Measurements from ENCODE around the gene PTPRG.

PTPRG gene

DNA sequence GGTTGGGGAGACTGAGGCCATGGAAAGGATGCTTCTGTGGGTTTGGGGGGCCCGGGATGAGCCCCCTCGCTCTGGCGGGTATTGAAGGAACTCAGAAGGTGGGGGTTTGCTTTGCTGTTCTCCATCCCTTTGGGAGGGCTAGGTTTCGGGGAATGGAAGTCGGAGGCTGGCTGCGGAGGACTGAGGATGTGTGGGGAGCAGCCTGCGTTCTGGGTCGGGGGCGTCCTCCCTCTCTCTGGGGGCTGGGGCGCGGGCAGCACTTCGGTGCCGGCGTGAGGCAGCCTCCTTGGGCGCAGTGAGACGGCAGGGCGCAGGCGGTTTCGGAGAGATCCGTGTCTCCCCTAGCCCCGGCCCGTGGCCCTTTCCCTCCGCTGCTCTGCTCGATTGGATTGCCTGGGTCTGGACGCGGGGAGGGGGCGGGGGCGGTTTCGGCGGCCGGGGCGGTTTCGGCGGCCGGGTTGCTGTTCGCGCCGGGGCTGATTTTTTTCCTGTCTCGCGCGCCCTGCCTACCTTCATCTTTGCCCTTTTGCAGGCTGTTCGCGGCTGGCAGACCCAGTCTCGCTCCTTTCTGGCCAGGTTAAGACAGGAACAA lies 1.4 kb downstream of the PTPRG start:
- peak; percentile 45 for DNase-seq

DNA sequence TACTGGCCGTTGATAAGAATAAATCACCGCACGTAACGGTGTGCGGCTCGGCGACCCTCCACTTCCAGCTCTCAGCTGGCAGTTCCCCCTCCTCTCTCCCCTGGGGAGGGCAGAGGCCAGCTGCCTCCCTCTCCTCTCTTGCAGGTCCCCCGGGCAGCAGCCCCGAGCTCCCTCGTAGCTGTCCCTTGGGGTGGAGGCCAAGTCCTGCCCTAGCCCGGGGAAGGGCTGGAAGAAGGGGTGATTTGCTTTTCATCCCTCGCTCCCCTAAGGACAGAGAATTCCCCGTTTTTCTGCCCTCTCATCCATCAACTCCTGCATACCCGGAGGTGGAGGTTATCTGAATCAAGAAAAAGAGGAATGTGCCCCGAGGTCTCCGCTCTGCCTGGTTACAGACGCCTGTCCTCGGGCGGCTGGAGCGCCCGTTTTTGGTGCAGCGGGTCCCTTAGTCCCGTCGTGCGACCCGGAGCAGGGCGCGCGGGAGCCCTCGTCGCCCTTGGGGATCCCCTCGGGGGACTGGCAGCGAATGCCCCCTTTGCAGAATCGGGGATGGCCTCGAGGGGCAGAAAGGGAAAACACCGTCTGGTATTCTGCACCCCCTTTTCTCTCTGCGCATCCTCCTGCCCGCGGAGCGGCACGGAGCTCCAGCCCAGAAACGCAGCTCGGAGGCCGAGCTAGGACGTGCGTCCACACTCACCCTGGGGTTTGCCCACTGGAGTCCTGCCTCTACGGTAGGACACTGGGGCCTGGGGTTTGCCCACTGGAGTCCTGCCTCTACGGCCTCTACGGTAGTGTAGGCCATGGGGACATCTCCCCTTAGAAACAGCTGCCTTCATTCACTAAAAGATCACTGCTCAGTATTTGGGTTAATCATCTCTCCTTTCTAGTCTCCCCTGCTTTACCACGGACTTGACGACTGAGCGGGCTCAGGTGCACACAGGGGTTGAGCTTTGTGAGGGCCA lies 2.2 kb downstream of the PTPRG start:
- DNase-seq = no peak

DNA sequence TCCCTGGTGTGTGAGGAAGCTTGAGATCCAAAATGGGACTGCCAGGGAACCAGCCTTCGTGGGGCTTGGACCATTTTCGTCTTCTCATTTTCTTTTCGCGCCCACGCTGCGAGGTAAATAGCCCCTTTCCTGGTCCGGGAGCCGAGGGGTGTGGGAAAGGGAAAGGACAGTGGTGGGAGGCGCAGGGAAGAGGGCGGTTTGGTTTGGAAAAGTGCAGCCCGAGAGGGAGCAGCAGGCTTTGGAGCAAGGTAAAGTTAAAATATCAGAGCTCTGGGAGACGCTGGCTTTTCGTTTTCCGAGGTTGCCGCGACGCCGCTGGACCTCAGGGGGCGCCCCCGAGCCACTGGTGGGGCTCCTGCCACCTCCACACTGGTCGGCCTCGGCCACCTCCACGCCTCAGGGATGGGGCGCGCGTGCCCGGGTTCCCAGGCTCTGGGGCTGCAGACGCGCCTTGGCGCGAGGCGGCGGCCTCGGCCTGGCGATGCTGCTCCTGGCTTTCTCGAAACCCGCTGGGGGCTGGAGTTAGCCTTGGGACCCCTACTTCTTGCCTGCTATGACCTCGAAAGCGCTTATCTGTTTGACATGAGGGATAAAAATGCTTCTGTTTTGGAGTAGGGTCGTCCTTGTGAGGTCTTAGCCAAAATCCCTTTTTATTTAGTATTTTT lies 3.2 kb downstream of the PTPRG start:
- peak; percentile 71 for DNase-seq

DNA sequence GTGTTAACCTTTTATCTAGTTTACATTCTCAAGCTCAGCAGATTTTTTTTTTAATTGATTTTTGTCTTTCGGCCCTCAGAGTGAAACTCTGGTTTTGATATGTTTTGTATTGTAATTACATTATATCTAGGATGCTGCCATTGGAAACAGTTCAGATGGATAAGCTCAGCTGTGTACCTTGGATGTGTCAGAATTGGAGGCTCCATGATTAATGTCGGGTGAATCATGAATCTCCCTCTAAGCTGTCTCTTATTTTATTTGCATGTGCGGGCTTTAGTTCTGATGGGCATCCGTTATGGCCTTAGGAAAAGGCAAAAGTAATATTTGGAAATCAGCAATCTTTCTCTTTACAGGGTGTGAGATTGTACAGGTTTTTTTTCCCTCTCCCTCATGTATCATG lies 4.2 kb downstream of the PTPRG start:
- DNase-seq = no peak

DNA sequence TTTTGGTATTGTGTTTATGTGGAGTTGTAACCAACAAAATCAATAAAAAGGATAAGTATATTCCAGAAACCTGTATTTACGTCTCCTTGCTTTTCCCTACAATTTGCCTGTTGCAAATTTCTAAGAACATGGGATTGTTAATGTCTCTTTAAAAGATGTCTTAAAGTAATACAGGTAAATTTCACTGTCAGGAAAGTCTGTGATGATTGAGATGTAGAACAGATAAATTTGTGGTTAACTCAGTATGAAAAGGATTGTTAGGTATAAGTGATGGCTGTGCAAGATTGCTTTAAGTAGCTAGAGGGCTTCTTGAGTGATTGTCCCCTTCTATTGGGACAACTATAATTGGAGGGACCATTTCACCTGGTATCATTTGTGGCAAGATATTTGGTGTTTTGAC lies 6.8 kb downstream of the PTPRG start:
- no peak for DNase-seq

DNA sequence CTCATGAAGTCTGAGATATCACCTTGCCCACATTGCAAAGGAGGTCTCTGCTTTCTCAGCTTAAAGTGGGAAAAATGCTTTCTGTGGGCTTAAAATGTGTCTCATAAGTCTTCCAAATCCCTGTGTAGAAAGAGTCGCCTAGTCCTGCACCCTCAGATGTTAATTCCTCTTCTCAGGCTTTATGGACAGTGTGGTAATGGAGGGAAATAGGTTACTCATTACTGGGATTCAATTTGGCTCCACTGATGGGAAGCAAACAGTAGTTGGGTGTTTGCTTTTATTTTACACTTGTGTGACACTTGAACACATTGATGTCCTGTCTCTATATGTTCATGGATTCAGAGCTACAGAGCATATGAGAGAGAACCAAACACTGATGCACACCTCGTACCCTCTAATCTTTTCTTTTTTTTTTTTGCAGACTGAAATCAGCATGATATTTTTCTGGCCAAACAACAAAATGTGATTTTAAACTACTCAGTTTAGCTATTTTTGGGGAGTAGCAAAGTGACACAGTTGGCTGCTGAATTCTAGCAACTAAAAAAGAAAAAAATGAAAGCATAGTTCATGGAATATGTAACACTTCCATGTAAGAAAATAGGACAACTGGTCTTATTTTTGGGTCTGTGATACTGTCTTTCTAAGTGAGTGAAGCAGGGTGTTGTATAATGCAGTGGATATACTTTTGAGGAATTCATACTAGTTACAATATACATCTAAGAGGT lies 8.6 kb downstream of the PTPRG start:
- DNase-seq = no peak

DNA sequence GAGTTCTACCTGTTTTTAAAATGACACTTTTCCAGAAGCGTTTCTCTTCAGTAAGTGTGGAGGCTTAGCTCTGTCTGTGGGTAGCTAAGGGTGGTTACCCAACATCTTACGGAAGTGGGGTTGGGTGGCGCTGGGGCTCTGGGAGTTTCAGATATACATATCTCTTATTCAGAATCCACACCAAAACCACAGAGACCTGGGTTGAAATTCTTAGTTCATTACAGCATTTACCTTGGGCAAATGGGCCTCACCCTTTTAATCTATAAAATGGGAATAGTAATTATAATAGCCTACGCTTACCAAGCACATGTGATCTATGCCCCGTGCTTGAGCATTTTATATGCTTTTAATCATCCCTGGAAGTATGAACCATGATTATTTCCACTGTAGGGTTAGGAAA lies 9.4 kb downstream of the PTPRG start:
- DNase-seq = no peak

DNA sequence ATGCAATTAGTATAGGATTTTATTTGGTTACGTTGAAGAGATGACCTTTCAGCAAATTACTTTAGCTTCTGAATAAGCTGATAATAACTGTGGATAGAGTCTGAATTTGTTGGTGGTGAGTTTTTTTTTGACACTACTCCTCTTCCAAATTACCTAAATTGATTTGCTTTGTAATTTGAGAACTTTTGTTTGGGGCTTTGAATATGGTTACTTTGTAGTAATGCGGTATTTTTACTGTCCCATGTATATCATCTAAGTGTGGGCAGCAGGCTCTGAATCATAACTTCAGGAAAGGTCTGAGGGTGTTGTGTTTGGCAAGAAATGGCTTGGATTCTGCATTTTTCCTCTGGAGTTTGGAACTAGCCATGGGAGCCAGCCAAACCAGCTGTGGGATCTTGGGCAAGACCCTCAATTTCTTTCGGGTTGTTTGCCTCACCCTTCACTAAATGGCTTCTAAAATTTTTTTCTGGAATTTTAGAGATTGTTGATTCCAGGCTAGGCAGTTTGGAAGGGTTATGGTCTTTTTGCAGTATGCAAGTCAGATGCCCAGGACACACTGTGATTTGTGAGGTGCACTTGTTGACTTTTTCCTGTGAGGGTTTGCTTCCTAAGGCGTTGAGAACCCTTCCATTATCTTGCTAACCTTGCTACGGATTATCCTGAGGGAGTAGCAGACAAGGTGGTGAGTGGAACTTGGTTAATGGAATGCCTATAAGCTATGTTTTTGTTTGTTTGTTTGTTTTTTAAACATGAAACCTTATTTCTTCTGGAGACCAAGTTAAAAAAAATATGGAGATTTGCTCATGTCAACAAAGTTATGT lies 10.4 kb downstream of the PTPRG start:
- peak; percentile 88 for DNase-seq

DNA sequence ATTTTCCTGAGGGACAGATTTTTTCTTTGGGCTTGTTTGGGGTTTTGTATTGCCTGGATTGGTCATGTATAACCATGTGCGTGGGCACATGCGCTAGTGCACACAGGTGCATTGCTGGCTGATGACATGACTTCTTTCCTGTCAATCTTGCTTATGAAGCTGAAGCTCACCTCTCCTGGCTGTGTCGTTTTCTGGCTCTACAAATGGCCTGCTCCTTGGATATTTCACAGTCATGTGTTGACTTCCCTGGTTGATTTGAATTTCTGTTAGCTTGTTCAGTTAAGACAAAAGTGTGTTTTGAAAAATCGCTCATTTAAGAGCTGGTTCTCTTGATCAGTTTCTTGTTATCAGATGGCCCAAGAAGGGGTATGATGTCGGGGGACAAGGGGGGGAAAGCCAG lies 11.5 kb downstream of the PTPRG start:
- DNase-seq = no peak

DNA sequence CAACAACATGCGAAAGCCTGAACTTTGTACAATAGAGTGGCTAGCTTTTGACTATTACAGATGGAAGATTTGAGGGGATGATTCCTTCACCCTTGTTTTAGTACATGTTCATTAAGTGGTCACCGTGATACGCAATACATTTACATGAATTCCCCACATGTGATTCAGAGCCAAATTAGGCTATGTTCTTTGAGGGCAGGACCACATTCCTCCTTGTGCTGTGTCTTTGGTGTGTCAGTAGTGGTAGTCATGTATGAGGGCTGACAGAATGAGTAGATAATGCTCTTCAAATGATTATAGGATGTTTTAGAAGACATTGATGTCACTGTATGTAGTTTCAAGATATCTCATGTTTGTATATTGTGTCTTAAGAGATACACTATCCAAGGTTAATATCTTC lies 12.1 kb downstream of the PTPRG start:
- peak; percentile 58 for DNase-seq

DNA sequence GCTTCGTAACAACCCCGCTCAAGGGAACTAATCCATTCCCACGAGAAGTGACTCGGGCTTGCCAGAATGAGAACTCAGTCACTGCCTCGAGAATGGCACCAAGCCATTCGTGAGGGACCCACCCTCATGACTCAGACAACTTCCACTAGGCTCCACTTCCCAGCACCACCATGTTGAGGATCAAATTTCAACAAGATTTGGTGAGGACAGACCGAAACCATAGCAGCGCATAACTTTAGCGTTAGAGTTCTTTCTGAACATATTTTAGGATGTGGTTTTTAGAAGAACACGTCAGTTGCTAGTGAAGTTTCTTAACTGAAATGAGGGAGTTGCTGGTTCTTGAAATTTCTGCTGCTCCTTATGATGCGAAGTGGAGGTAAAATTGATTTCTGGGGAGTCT lies 13.5 kb downstream of the PTPRG start:
- peak; percentile 99 for DNase-seq

DNA sequence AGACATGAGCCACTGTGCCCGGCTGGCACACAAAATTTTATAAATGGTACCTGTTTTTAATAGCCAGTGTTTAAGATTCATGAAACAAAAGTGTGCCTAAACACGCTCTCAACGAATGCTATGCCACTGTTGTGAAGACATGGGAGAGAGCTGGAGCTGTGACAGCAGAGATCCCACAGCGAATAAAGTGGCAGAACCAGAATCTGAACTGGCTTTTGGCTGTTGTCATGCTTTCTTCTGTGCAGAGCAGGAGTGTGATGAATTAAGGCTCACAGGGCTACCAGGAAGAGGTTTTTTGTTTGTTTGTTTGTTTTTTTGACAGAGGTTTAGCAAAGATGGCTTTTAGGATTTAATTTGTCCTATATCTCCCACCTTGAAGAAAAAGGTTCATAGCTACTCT lies 14.5 kb downstream of the PTPRG start:
- DNase-seq = no peak

DNA sequence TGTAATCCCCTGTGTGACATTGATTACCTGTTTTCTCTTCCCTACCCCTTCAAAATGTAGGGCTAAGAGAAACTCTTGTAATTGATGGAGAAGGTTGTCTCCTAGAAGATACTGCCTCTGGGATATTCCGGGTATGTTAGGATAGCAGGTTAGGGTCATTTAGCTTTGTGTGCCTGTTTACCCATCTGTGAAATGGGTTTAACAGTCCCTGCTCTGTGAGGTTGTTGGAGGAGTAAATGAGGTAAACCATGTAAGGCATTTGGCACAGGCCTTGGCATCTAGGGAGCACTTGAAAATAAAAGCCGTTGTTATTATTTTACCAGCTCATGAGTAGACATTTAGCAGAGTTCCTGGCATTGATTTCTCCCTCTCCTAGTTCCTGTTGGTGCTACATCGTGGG lies 16.4 kb downstream of the PTPRG start:
- no peak for DNase-seq

DNA sequence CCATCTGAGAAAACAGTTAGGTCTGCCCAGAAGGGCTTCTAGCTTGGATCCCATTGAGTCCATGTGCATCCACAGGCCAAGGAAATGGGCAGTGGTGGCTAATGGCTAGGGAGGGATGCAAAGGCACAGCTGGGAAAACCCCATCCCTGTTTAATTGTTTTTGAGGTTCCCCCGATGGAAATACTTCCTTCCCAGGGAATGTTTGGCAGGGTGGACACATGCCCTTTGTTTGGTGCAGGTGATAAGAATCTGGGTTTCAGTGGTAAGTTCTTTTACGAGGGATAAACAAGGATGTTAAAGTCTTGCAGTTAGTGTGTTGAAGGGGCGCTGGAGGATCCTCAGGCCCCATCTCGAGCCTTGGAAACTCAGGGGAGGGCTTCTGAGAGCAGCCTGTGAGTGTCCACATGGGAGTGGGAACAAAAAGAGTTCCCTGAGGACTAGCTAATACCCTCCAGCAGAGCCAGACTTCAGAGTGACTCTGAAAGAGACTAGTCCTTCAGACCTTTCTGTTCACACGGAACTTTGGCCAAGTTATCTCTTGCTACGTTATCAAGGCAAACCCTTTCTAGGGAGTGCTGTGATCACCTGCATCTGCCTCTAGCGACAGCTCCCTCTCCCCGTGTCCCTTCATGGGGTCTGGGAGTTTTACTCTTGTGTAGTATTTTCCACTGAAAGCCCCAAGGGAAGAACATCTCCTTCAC lies 17.4 kb downstream of the PTPRG start:
- no peak for DNase-seq

DNA sequence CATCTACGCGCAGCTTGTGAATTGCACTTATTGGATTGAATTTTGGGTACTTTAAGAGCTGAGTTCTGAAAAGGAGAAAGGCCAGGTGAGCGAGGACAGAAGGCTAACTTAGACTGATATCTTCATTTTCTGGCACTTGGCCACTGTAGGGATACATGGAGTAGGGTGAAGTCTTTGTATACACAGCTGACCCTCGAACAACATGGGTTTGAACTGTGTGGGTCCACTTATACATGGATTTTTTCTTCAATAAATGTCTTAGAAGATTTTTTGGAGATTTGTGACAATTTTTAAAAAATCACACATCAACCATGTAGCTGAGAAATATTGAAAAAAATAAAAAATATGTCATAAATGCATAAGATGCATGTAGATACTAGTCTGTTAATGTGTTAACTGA lies 18.3 kb downstream of the PTPRG start:
- DNase-seq = no peak

DNA sequence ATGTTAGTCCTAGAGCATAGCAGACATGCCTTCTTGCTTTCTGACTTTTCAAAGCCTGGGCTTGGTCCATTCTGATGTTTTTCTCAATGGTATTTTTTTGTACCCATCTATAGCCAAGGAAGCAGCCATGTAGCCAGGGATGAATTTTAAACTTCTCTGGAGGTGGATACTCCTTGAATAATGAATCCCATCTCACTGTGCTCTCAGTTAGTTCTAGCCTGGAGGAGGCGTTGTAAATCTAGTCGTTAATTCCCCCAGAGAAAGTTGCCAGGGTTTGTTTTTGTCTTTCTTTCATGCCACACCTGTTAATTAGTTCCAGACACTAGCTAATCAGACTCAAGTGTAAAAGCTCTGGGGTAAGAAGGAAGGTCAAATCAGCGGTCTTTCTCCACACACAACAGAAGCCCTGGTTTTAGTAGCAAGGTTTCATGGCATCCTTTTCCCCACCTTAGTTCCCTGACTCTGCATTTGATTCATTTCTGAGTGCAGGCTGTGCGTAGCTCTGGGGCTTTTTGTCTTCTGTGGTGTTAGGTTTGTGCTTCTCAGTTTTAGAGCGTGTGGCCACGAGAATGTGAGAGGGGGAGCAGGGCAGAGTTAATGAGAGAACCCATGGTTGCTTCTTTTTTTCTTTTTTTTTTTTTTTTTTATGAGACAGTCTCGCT lies 19.7 kb downstream of the PTPRG start:
- DNase-seq = peak; percentile 32

DNA sequence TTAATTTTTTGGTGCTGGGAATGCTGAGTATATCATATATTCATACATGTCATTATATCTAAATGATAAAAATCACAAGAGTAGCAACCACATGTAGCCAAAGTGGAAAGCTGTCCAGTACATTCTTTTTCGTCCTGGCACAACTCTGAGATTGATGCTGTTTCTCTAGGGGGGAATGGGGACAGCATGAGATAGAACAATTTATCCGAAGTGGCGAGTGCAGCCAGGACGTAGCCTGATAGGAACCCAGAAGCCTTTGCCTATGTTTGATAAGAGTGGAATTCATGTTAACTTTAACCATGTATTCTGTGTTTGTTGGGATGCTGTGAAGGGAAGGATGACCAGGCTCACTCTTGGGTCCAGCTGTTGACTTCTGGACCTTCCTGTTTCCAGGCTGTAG lies 20.9 kb downstream of the PTPRG start:
- no peak for DNase-seq

DNA sequence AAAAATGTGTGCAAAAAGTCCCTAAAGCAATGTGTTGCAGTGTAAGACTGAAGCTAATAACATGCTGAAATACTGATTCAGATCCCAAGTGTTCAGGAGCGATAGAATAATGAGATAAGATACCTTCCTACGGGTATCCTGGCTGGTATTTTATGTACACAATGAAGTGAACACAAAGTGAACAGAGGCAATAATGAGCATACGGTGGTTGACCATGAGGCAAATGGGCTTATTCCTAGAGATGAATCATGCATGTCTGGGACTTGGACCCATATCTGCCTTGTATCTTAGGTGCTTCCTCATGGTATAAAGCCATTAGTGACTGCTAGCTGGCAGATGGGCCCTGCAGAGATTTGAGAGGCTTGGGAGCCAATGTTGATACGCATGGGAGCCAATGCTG lies 21.5 kb downstream of the PTPRG start:
- no peak for DNase-seq

DNA sequence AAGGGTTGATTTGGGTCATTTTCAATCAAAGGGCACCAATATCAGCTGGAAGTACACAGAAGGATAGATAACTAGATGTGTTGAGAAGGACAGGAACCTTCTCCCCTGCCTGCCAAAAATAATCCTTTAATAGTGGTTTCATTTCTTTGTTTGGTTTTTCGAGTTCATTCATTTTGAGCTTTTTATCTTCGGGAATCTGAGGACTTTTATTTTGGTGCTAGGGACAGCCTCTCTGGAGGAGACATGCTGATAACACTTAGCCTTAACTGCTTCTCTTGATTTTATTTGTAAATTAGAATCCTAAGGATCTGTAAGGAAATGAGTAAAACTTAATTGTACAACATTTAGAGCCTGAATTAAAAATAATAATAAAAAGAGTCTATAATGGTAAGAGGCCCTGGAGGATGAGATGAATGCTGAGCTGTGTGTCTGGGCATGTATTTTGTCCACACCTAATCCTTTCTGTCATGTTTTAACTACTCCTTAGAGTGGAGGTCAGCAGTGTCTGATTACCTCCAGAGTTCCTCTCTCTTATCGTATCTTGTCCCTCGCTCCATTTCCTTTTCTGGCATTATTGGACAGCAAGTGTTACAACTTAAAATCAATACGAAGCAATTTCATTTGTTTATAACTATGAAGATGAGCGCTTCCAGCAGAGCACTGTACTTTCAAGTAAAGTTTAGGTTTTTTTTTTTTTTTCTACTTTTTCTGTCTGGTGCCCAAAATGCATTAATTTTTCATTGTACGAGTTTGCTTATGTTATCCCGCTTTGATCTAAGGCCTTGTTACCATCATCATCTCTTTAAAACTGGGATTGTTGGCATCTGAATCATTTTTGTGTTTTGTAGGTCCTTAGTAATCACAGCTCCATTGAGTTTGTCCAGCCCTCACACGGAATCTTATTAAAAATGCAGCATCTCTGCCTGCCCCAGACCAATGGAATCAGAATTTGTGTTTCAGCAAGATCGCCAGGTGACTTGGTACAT lies 22.8 kb downstream of the PTPRG start:
- DNase-seq = no peak

DNA sequence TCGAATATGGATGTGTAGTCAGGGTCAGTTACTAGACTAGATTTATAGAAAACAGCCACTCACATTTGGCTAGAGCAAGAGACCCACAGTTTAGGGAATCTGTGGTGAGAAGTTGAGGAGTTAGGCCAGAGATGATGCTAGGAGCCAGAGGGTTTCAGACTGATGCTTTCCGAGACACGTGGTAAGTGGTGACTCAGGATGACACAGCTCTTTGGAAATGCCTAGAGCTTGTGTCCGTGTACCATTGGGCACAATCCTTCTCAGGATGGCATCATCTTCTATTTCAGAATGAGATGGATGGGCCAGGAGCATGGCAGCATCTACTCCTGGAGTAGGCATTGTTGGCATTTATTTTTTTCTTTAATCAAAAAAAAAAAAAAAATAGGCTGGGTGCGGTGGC lies 28.5 kb downstream of the PTPRG start:
- DNase-seq = peak; percentile 87

All from fibroblast of skin of back (primary cell).